ENCODE measurements around the gene RHOU. TPM values are rescaled to one million over a fixed set of nuclear protein-coding genes. Genes with fewer than 3 reads are reported as not detected.
"Not testable (repeated sequence)": the region's sequence is repeated elsewhere in the genome, so short reads cannot be mapped to it uniquely, and the experiment has no call there.

The RHOU gene
- total RNA-seq, 1 donor from 2014 or later, result 46.1 TPM

DNA sequence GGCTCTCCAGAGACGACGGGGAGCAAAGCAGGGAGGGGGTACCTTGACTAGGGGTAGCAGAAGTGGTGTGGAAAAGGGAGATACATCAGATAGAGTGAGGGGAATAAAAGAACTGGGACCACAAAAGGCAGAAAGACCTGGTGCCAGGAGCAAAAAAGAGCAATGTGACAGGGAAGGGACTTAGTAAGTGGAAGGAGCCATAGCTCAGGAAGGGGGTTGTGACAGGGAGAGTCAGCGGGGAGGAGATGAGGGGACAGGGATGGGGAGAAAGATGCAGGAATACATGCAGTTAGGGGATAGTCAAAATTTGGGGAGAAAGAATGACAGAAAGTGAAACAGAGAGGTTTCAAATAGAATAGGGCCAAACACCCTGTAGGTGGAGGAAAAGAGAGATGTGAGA is 20.5 kb downstream of the RHOU start:
- no peak for FAIRE-seq
- DNase-seq (ENCODE audit: low spot score in 2 of 2), result no peak

- FAIRE-seq (no peak), DNase-seq (ENCODE audit: low spot score in 2 of 2) (no peak)
Measured at GRCh38 chr1:228756457-228756856, 21.2 kb downstream of the RHOU start.

DNA sequence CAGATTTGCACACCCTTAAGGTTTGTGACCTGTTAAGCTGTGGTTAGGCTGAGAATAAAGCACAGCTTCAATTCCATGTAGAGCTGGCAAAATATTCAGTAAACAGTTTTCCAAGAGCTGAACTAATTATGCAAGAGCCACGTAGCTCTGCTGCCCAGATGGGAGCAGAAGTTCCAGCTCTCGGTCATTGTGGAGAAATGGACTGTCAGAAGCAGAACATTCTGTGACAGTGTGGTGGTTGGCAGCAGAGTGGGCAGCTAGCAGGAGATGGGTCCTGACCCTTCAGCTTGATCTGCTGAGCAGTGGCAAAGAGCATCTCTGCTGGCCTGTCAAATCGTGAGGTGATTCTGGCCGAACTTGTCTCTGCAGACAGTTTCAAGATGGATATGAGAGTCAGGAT is 23.2 kb downstream of the RHOU start:
- DNase-seq (ENCODE audit: low spot score in 2 of 2) (no peak), FAIRE-seq (no peak)

DNA sequence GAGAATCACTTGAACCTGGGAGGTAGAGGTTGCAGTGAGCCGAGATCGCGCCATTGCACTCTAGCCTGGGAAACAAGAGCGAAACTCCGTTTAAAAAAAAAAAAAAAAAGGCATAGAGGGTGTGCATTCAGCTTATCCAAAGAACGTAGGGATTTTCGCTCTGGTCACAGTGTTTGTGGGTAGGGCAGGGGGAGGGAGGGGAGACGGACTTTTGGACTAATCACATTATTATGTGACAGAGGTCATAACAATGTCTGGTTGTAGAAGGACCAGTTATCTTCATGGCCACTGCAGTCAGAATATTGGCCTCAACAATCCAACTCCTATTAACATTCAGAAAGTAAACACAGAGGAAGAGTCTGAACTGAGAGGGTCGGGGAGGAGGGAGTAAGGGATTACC is 25.7 kb downstream of the RHOU start:
- DNase-seq (ENCODE audit: low spot score in 2 of 2) (no peak), FAIRE-seq (no peak)

DNA sequence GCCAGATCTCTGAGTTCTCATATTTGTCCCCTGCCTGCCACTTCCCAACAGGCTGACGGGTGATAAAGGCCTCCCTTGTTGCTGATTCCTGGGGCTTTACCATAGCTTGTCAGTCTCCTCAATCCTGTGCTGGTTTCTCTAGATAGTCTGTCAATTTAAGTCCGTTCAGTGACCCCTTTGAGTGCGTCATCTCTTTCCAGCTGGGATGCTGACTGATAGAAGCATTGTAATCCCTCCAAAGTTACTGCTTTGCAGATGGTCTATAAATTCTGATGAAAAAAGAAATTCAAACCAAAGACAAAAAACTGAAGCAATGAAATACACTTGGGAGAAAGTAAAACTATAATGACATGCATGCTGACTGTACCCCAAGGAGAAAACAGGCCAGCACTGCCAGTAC is 28.3 kb downstream of the RHOU start:
- no peak for DNase-seq (ENCODE audit: low spot score in 2 of 2)
- no peak for FAIRE-seq

- FAIRE-seq (no peak), DNase-seq (ENCODE audit: low spot score in 2 of 2) (no peak)
Measured at GRCh38 chr1:228765168-228765946, 30.1 kb downstream of the RHOU start.

GRCh38 chr1:228766788-228767187 is 31.5 kb downstream of the RHOU start:
- FAIRE-seq, result no peak
- DNase-seq (ENCODE audit: low spot score in 2 of 2), result no peak

- FAIRE-seq, result no peak
- no peak for DNase-seq (ENCODE audit: low spot score in 2 of 2)
Measured at GRCh38 chr1:228767636-228768354, 32.5 kb downstream of the RHOU start.

- DNase-seq (ENCODE audit: low spot score in 2 of 2), result no peak
- FAIRE-seq, result no peak
Measured at GRCh38 chr1:228768355-228769000, 33.2 kb downstream of the RHOU start.

- FAIRE-seq (no peak), DNase-seq (ENCODE audit: low spot score in 2 of 2) (no peak)
Measured at GRCh38 chr1:228770779-228771223, 35.5 kb downstream of the RHOU start.

- DNase-seq (ENCODE audit: low spot score in 2 of 2) (no peak), FAIRE-seq (no peak)
Measured at GRCh38 chr1:228772516-228773212, 37.4 kb downstream of the RHOU start.

GRCh38 chr1:228775946-228776345 is 40.7 kb downstream of the RHOU start:
- not testable (repeated sequence) for DNase-seq (ENCODE audit: low spot score in 2 of 2); FAIRE-seq

DNA sequence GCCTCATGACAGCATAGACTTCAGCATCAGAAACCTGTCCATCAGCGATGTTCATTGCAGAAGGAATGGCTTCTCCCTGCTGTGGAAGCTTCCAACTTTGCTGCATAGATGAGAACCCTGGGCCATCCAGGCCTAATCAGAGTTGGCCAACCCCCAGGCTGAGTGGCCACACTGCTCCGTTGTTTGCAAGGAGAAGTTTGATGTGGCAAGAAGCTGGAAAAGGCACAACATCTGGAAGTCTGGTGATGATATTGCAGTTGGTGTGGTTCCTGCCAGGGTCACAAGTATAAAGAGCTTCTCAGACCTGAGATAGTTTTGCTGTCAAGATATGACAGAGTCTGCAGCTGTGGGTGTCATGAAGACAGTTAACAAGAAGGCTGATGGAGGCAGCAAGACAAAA is 41.2 kb downstream of the RHOU start:
- FAIRE-seq, result no peak
- DNase-seq (ENCODE audit: low spot score in 2 of 2), result no peak

- FAIRE-seq (no peak), DNase-seq (ENCODE audit: low spot score in 2 of 2) (no peak)
Measured at GRCh38 chr1:228777236-228777635, 42.0 kb downstream of the RHOU start.

- FAIRE-seq (no peak), DNase-seq (ENCODE audit: low spot score in 2 of 2) (no peak)
Measured at GRCh38 chr1:228778026-228778425, 42.7 kb downstream of the RHOU start.

GRCh38 chr1:228778466-228778865 is 43.2 kb downstream of the RHOU start:
- DNase-seq (ENCODE audit: low spot score in 2 of 2), result no peak
- FAIRE-seq, result no peak

DNA sequence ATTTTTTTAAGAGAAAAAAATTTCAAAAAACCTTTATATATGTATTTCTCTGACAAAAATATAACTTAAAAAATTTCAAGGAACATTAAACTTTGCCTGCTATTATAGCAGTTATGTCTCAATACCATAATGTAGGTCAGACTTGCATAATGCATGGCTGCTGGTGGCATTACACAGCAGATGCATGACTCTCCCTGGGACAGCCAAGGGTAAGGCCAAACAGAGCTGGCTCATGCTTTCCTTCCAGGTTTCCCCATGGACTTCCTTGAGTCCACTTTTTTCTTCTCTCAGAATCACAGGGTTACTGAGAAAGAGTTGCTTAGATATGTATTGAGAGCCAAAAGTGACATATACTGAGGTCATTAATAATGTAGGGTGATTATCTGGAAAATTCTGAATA is 43.7 kb downstream of the RHOU start:
- FAIRE-seq (no peak), DNase-seq (ENCODE audit: low spot score in 2 of 2) (no peak)

DNA sequence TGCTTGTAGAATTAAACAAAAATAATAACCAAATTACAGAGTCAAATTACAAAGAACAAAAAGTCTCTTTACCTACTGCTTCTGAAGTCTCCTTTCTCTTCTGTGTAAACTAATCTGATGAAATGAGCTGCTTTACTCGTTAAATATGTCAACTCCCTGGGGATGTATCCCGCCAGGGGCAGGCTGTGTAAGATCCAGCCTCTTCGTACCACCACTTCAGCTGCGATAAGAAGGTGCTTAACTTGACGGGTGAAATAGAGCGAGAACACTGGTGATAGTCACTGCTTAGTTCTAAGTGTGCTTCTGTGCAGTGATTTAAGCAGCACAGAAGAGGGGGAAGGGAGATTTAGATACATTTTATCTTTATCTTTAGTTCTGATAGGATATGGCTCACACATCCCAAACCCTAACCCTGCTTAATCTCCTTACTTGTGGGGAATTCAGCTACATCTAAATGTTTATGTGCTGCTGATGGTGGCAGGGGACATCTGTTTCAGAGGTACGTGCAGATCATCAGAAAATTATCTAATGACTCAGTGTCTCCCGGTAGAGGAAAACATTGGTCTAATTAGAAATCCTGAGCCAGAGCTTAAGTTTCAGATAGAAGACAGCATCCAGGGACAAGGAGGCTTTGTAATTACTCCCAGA is 46.0 kb downstream of the RHOU start:
- no peak for FAIRE-seq

GRCh38 chr1:228781809-228782661 is 46.8 kb downstream of the RHOU start:
- no peak for FAIRE-seq

More for the DNA sequence above, 46.0 kb downstream of the RHOU start:
- no peak for DNase-seq (ENCODE audit: low spot score in 2 of 2)

More at GRCh38 chr1:228781809-228782661, 46.8 kb downstream of the RHOU start:
- no peak for DNase-seq (ENCODE audit: low spot score in 2 of 2)
